HG02798 (cell line): ENCODE measurements around the gene NR2F1-AS1.

Source experiments
- ATAC-seq: cut with Tn5 transposase; IDR thresholded peaks from one replicate; pipeline ENCODE4 v1.9.1; 2021; ENCODE audit warnings: mild to moderate bottlenecking; ENCODE audit not compliant: unreplicated experiment, poor library complexity

NR2F1-AS1 gene

GRCh38 chr5:93578813-93579691 is 2.0 kb downstream of the NR2F1-AS1 start:
- no peak for ATAC-seq

GRCh38 chr5:93577854-93578812 is 2.9 kb downstream of the NR2F1-AS1 start:
- no peak for ATAC-seq

- no peak for ATAC-seq
Measured at GRCh38 chr5:93576994-93577853, 3.8 kb downstream of the NR2F1-AS1 start.

GRCh38 chr5:93575461-93576414 is 5.3 kb downstream of the NR2F1-AS1 start:
- no peak for ATAC-seq

- no peak for ATAC-seq
Measured at GRCh38 chr5:93574491-93575305, 6.3 kb downstream of the NR2F1-AS1 start.

GRCh38 chr5:93573354-93574351 is 7.4 kb downstream of the NR2F1-AS1 start:
- ATAC-seq = no peak

- ATAC-seq = no peak
Measured at GRCh38 chr5:93572608-93573353, 8.2 kb downstream of the NR2F1-AS1 start.

- peak; percentile 34 for ATAC-seq
Measured at GRCh38 chr5:93572101-93572607, 8.9 kb downstream of the NR2F1-AS1 start.

- ATAC-seq = no peak
Measured at GRCh38 chr5:93571114-93571949, 9.7 kb downstream of the NR2F1-AS1 start.

GRCh38 chr5:93570294-93571113 is 10.5 kb downstream of the NR2F1-AS1 start:
- peak; percentile 37 for ATAC-seq

GRCh38 chr5:93569300-93570160 is 11.5 kb downstream of the NR2F1-AS1 start:
- no peak for ATAC-seq

- no peak for ATAC-seq
Measured at GRCh38 chr5:93567424-93567823, 13.6 kb downstream of the NR2F1-AS1 start.

GRCh38 chr5:93566091-93566490 is 14.9 kb downstream of the NR2F1-AS1 start:
- ATAC-seq = no peak
